ENCODE data around the gene ADO. TPM values are rescaled to one million over a fixed set of nuclear protein-coding genes. Genes with fewer than 3 reads are reported as not detected.

The ADO gene
- total RNA-seq, 4 donors from 2014 or later: 10.0 to 16.0 (median 13.8) TPM

GRCh38 chr10:62760401-62760800, 44.1 kb upstream of the ADO start:
- Histone ChIP-seq H3K9me3 (no peaks in the 10 kb centered on the region), H3K27ac (peak overlapping the region in 3 of 4 donors; percentile 25 to 58 (median 39)), H3K4me1 (no peaks in the 10 kb centered on the region), H3K27me3 (no peaks in the 10 kb centered on the region), H3K4me3 (no peak overlapping the region), H3K36me3 (no peaks in the 10 kb centered on the region)
- intact Hi-C loops (cut with DNase I): no loop called here
- no peak for TF ChIP-seq POLR2A (IDR thresholded peaks at IDR 0.05)
- no peak for TF ChIP-seq CTCF (IDR thresholded peaks at IDR 0.05)
- 79 to 89% methylated on average over 14 of the region's 14 CpGs for WGBS, 2 donors
- no peak for DNase-seq

- WGBS, 2 donors: 22 to 46% methylated on average over 3 of the region's 3 CpGs
- no peak for DNase-seq
- Histone ChIP-seq H3K4me1 (no peaks in the 10 kb centered on the region), H3K9me3 (no peaks in the 10 kb centered on the region), H3K27ac (peak overlapping the region in 2 of 4 donors; percentile 25 to 36), H3K36me3 (no peaks in the 10 kb centered on the region), H3K27me3 (no peaks in the 10 kb centered on the region), H3K4me3 (no peak overlapping the region)
- TF ChIP-seq CTCF (IDR thresholded peaks at IDR 0.05) (no peak), POLR2A (IDR thresholded peaks at IDR 0.05) (no peak)
- intact Hi-C loops (cut with DNase I): no loop called here
Measured at GRCh38 chr10:62761115-62761514, 43.4 kb upstream of the ADO start.

DNA sequence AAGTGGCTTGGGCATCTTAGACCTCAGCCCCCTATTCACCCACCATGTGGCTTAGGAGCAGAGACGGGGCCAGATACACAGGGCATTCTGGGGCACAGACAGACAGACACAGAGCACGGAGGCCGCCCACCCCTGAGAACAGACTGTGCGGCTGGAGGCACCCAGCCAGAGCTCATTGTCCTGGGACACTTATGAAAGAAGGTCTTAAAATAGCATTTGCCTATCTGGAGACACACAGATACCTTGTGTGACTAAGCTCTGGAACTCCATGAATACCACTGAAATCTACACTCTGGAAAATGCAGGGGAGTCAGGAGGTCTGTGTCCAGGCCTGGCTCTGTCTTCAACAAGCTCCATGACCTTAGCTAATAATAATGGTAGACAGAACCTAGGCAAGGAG, 41.4 kb upstream of the ADO start:
- TF ChIP-seq CTCF (IDR thresholded peaks at IDR 0.05): no peak
- intact Hi-C loops (cut with DNase I): no loop called here
- Histone ChIP-seq H3K9me3 (no peaks in the 10 kb centered on the region), H3K4me1 (no peaks in the 10 kb centered on the region), H3K36me3 (no peaks in the 10 kb centered on the region), H3K4me3 (no peak overlapping the region), H3K27ac (no peak overlapping the region), H3K27me3 (no peaks in the 10 kb centered on the region)
- DNase-seq: no peak
- 90 to 100% methylated on average over 3 of the region's 4 CpGs for WGBS, 2 donors

- Histone ChIP-seq H3K4me1 (no peaks in the 10 kb centered on the region), H3K27me3 (no peaks in the 10 kb centered on the region), H3K9me3 (no peaks in the 10 kb centered on the region), H3K4me3 (no peak overlapping the region), H3K27ac (no peak overlapping the region), H3K36me3 (no peaks in the 10 kb centered on the region)
- intact Hi-C loops (cut with DNase I): no loop called here
- no peak for DNase-seq
- TF ChIP-seq CTCF (IDR thresholded peaks at IDR 0.05) (no peak), POLR2A (IDR thresholded peaks at IDR 0.05) (no peak)
- WGBS, 2 donors: 97 to 98% methylated on average over 4 of the region's 4 CpGs
Measured at GRCh38 chr10:62764011-62764410, 40.5 kb upstream of the ADO start.

- Histone ChIP-seq H3K27me3 (no peaks in the 10 kb centered on the region), H3K36me3 (no peaks in the 10 kb centered on the region), H3K27ac (no peak overlapping the region), H3K4me3 (no peak overlapping the region), H3K4me1 (no peaks in the 10 kb centered on the region), H3K9me3 (no peaks in the 10 kb centered on the region)
- 60 to 71% methylated on average over 1 to 2 of the region's 2 CpGs for WGBS, 2 donors
- no peak for DNase-seq
- intact Hi-C loops (cut with DNase I): no loop called here
- no peak for TF ChIP-seq POLR2A (IDR thresholded peaks at IDR 0.05)
- TF ChIP-seq CTCF (IDR thresholded peaks at IDR 0.05): no peak
Measured at GRCh38 chr10:62765726-62766125, 38.8 kb upstream of the ADO start.
